Retina (tissue), 1 donor: Measurements from ENCODE around the gene CLEC4M.
"Not testable (repeated sequence)": the region's sequence is repeated elsewhere in the genome, so short reads cannot be mapped to it uniquely, and the experiment has no call there.

ENCODE experiments used
- DNase-seq: peaks from one replicate; pipeline ENCODE4 v3.0.0-alpha.2; 2016

CLEC4M gene

GRCh38 chr19:7742991-7743390 lies 20.1 kb upstream of the CLEC4M start:
- no peak for DNase-seq

DNA sequence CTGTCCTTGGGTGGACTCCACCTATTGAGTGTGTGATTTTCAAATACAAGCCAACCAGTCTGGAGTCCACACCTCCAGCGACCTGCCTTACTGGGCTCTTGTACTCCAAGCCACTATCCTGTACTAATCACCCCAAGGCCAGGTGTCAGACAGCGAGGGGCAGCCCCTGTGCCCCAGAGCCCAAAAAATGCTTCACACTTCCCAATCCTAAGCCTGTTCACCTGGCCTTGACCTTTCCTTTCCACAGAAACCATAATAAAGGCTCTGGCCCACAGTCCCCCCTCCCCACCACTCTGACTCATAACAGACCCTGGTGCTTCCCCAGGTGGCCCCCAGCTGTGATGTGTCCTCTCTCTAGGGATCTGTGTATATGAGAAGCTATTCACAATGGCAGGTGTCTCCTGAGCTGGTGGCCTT lies 19.6 kb upstream of the CLEC4M start:
- DNase-seq: no peak

DNA sequence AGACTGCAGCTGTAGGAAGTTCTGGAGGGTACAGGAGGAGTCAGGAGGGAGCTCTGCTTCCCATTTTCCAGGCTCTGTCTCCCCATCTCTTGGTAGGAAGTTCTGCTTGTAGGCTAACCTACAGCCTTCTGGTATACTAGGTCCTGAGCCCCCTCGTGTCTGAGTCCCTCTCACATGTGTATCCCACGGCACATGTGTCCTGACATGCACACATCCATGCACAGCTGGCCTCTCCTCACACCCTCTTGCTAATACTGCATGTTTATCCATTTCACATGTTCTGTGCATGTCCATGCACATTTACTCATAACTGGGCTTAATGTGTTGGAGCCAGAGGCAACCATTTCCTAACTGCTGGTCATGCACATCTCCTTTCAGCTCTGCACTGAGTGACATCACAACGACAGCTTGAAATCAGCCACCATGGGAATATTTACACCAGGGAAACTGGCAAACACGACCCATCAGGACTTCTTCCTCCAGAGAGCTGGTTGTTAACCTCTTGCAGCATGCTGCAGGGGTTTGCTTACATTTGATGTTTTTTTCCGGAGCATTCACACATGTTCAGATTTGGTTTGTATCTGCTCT lies 18.8 kb upstream of the CLEC4M start:
- DNase-seq: no peak

- no peak for DNase-seq
These were observed 18.0 kb upstream of the CLEC4M start for GRCh38 chr19:7744871-7745650.

DNA sequence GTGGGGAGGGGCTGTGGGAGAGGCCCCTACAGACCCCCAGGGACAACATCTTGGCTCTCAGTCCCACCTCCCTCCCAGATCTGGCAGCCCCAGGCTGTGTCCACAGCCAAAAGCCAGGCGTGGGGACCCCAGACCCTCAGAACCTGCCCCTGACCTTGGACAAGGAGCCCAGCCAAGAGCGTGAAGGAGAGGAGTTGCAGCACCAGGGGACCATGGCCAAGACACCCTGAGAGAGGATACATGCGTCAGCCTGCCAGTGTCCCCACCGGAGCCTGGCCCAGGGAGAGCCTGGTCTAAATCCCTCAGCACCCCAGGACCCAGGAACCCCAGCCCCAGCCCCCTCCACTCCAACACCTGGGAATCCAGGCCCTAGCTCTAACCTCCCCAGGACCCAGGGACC lies 16.7 kb upstream of the CLEC4M start:
- DNase-seq: not testable (repeated sequence)

- DNase-seq: no peak
These were observed 15.8 kb upstream of the CLEC4M start, which contains the start of gene CD209 for GRCh38 chr19:7746903-7747884. Gene CD209 (minus strand): TSS chr19:7747534. CDS start chr19:7747511, 23 bp downstream.

- no peak for DNase-seq
These were observed 14.9 kb upstream of the CLEC4M start for GRCh38 chr19:7748171-7748570.

GRCh38 chr19:7748756-7749155 lies 14.3 kb upstream of the CLEC4M start:
- DNase-seq: no peak

DNA sequence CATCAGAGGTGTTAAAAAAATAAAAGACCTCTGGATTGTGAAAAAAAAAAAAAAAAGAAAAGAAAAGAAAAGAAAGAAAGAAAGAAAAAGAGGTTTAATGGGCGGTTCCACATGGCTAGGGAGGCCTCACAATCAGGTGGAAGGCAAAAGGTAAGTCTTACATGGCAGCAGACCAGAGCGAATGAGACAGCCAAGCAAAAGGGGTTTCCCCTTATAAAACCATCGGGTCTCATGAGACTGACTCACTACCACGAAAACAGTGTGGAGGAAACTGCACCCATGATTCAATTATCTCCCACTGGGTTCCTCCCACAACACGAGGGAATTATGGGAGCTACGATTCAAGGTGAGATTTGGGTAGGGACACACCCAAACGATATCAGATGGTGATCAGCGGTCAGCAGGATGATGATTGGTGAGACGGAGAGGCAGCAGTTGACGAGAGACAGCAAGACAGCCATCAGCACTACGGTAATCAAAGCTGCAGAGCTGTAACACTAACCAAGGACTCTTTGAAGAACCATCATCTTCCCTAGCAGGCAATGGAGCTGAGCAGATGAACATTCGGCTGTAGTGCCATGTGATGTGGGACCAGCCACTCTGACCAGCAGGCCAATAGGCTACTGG lies 11.8 kb upstream of the CLEC4M start:
- no peak for DNase-seq

DNA sequence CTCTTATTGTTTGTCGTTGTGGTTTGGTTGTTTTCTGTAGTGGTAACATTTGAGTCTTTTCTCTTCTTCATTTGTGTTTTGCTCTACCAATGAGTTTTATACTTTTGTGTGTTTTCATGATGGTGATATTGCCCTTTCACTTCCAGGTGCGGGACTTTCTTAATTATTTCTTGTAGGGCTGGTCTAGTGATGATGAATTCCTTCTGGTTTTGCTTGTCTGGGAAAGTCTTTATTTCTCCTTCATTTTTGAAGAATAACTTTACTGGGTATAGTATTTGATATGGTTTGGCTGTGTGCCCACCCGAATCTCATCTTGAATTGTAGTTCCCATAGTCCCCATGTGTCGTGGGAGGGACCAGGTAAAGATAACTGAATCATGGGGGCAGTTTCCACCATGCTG lies 6.8 kb upstream of the CLEC4M start:
- no peak for DNase-seq

DNA sequence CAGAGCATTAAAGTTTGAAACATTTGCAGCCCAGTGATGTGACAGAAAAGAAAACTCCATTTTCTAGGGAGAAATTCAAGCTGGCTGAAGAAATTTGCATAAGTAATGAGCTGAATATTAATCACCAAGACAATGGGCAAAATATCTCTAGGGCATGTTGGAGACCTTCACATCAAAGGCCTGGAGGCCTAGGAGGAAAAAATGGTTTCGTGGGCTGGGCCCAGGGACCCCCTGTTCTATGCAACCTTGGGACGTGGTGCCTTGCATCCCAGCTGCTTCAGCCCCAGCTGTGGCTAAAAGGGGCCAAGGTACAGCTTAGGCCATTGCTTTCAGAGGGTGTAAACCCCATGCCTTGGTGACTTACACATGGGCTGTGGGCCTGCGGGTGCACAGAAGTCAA lies 5.7 kb upstream of the CLEC4M start:
- no peak for DNase-seq

DNA sequence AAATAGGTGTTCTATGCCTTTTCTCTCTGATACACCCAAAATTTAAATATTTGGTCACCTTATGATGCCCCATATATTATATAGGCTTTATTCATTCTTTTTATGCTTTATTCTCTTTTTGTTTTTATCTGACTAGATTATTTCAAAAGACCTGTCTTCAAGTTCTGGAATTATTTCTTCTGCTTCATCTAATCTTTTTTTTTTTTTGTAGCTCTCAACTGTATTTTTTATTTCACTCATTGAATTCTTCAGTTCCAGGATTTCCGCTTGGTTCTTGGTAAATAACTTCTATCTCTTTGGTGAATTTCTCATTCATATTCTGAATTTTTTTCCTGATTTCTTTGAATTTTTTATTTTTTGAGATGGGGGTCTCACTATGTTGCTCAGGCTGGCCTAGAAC lies 3.9 kb upstream of the CLEC4M start:
- DNase-seq: no peak

DNA sequence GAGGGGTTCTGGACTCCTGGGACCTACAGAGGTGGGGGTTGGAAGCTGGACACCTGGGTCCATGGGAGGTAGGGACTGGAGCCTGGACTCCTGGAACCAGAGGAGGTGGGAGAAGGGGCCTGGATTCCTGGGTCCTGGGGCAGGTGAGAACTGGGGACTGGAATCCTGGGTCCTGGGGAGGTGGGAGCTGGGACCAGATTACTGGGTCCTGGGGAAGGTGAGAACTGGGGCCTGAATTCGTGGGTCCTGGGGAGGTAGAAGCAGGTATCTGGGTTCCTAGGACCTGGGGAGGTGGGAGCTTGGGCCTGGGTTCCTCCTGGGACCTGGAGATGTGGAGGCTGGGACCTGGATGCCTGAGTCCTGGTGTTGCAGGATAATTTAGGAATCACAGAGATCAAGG lies 653 bp downstream of the CLEC4M start:
- DNase-seq: no peak

- DNase-seq: not testable (repeated sequence)
These were observed 1.1 kb downstream of the CLEC4M start for GRCh38 chr19:7764157-7764556.

- not testable (repeated sequence) for DNase-seq
These were observed 2.0 kb downstream of the CLEC4M start for GRCh38 chr19:7765043-7765442.

- DNase-seq: no peak
These were observed 3.5 kb downstream of the CLEC4M start for GRCh38 chr19:7766535-7766934.

DNA sequence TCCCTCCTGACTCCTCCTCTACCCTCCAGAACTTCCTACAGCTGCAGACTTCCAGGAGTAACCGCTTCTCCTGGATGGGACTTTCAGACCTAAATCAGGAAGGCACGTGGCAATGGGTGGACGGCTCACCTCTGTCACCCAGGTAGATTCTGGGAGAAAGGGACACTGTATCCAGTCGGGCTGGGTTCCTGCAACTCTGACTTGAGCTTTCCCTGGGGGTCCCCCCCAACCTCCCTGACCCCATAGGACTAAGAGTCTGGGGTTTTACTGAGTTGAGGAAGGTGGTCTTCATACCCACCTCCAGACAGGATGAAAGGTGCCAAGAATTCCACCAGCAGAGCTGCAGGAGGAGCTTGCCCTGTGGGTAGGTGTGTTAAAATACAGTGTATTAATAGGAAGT lies 4.4 kb downstream of the CLEC4M start:
- no peak for DNase-seq

DNA sequence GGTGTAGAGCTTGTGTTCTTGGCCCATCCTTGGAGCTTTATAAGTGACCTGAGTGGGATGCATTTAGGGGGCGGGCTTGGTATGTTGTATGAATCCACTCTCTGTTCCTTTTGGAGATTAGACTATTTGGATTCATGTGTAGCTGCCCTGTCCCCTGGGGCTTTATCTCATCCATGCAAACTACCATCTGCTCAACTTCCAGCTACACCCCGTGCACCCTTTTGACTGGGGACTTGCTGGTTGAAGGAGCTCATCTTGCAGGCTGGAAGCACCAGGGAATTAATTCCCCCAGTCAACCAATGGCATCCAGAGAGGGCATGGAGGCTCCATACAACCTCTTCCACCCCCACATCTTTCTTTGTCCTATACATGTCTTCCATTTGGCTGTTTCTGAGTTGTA lies 6.1 kb downstream of the CLEC4M start:
- no peak for DNase-seq

DNA sequence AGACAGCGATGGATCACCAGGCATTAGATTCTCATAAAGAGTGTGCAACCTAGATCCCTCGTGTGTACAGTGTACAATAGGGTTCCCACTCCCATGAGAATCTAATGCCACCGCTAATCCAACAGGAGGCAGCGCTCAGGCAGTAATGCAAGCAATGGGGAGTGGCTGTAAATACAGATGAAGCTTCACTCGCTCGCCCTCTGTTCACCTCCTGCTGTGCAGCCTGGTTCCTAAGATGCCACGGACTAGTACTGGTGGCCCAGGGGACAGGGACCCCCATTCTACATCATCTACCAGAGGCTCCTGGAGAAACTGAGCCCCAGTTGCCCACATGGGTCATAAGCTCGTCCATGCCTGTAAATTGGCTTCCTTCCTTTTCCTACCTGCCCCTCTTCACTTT lies 8.0 kb downstream of the CLEC4M start:
- DNase-seq: no peak

- no peak for DNase-seq
These were observed 9.8 kb downstream of the CLEC4M start for GRCh38 chr19:7772752-7773291.

DNA sequence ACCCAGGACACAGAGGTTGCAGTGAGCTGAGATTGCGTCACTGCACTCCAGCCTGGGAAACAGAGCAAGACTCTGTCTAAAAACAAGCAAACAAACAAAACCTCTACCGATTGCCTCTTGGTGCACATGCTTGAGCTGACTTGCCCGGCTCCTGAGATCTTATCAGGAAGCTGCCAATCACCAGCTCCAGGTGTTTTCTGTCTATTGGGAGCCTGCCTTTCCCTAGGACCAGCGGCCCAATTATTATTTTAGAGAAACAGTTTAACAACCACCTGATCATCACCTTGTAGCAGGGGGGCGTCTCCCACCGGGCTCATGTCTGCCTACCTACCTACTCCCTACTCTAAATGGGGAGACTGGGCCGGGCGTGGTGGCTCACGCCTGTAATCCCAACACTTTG lies 10.8 kb downstream of the CLEC4M start:
- DNase-seq: no peak

DNA sequence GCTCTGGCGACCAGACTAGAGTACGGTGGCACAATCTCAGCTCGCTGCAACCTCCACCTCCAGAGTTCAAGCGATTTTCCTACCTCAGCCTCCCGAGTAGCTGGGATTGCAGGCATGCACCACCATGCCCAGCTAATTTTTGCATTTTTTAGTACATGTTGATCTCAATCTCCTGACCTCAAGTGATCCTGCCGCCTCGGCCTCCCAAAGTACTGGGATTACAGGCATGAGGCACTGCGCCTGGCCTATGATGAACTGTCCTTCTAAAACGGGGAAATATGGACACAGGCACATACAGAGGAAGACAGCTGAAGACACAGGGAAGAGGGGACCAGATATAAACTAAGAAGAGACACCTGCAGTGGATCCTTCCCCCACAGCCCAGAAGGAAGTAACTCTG lies 12.7 kb downstream of the CLEC4M start:
- no peak for DNase-seq

DNA sequence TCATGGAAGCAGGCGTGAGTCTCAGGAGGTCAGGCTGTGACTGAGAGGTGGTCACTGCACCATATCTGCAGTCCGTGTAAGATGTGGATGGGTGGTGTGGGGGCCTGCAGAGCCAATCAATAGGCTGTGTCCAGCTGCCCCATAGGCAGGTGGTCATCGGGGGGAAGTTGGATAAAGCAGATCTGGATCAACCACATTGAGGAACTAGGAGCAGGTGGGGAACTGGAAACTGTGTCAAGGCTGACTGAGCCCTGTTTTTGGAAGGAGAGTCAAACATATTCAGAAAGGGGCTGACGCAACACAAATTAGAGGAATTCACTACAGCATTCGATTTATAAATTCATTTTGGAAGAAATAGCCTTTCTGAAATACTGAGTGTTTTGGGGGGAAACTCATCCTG lies 15.0 kb downstream of the CLEC4M start:
- no peak for DNase-seq
